GM12801 (cell line): ENCODE results near the gene CSTA.

Source experiments
- CTCF ChIP-seq: IDR thresholded peaks from one replicate; pipeline ENCODE4 v1.5.1; 2011; ENCODE audit warnings: control low read depth; ENCODE audit not compliant: insufficient read length; ENCODE audit errors: extremely low read depth

The CSTA gene

GRCh38 chr3:122299215-122299614, 25.8 kb upstream of the CSTA start:
- TF ChIP-seq CTCF: no peak

GRCh38 chr3:122299872-122300460, 25.1 kb upstream of the CSTA start:
- no peak for TF ChIP-seq CTCF

GRCh38 chr3:122301063-122301462, 24.0 kb upstream of the CSTA start:
- no peak for TF ChIP-seq CTCF

GRCh38 chr3:122305818-122306621, 19.0 kb upstream of the CSTA start:
- TF ChIP-seq CTCF: no peak

- no peak for TF ChIP-seq CTCF
Measured at GRCh38 chr3:122306622-122306953, 18.5 kb upstream of the CSTA start.

GRCh38 chr3:122307094-122307687, 17.9 kb upstream of the CSTA start:
- no peak for TF ChIP-seq CTCF

DNA sequence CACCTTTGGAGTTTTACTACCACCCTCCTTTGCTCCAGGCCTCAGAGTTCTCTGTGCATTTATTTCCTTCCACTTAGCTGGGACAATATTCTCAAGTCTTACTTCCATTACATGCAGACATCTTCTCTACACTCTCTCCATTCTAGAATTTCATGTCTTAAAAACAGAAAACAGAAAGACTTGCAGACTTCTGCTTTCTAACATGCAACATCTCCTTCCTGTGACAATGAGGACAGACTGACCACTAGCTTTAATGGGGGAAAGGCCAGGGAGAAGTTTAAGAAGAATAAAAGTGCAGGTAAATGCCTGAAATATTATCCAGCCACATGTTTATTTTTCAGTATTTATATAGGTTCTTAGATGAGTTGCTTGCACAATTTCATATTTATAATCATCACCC, 17.1 kb upstream of the CSTA start:
- TF ChIP-seq CTCF: no peak
